SJCRH30 (cell line): ENCODE data around the gene CRYAA. TPM values are rescaled to one million over a fixed set of nuclear protein-coding genes. Genes with fewer than 3 reads are reported as not detected.

Experiments
- DNase-seq, 2 experiments: peaks; one replicate each; pipeline ENCODE4 v3.0.0-alpha.2; 2015 to 2020
- H3K27ac ChIP-seq: fragments of 250-450 bp; sonication (Bioruptor Pico); 2 replicates; pipeline ENCODE4 v1.5.1; 2020; ENCODE audit warnings: mild to moderate bottlenecking, moderate library complexity
- H3K27me3 ChIP-seq: fragments of 250-450 bp; sonication (Bioruptor Pico); 2 replicates; pipeline ENCODE4 v1.5.1; 2020; ENCODE audit warnings: mild to moderate bottlenecking, moderate library complexity
- H3K36me3 ChIP-seq: fragments of 250-450 bp; sonication (Bioruptor Pico); 2 replicates; pipeline ENCODE4 v1.5.1; 2020; ENCODE audit warnings: mild to moderate bottlenecking, moderate library complexity
- H3K4me1 ChIP-seq: fragments of 250-450 bp; sonication (Bioruptor Pico); 2 replicates; pipeline ENCODE4 v1.5.1; 2020; ENCODE audit warnings: mild to moderate bottlenecking, moderate library complexity
- H3K4me3 ChIP-seq: fragments of 250-450 bp; sonication (Bioruptor Pico); 2 replicates; pipeline ENCODE4 v1.5.1; 2020; ENCODE audit warnings: mild to moderate bottlenecking, moderate library complexity
- H3K9me3 ChIP-seq: fragments of 250-450 bp; sonication (Bioruptor Pico); replicated peaks from 2 replicates; pipeline ENCODE4 v1.5.1; 2020; ENCODE audit warnings: mild to moderate bottlenecking, moderate library complexity
- total RNA-seq: library from RNA; depleted of rRNA; stranded (reverse); fragments of >200 nt; shearing (Covaris generic); gene quantifications from 2 replicates; pipeline ENCODE4 v1.2.3, GENCODE V29; 2014

CRYAA gene
- total RNA-seq, 1 experiment from 2014 or later, result not detected

- peaks cover 15% of the 10 kb centered on the region for H3K4me1 ChIP-seq
- no peaks in the 10 kb centered on the region for H3K36me3 ChIP-seq
- H3K27ac ChIP-seq, result no peak overlapping the region
- no peaks in the 10 kb centered on the region for H3K9me3 ChIP-seq
- H3K27me3 ChIP-seq, result no peaks in the 10 kb centered on the region
- DNase-seq, result no peak
- no peak overlapping the region for H3K4me3 ChIP-seq
Observed at GRCh38 chr21:43190544-43190943, 21.7 kb downstream of the CRYAA start.

GRCh38 chr21:43190951-43191350, 22.1 kb downstream of the CRYAA start:
- Histone ChIP-seq H3K4me1 (peaks cover 15% of the 10 kb centered on the region), H3K9me3 (no peaks in the 10 kb centered on the region), H3K36me3 (no peaks in the 10 kb centered on the region), H3K4me3 (no peak overlapping the region), H3K27ac (no peak overlapping the region), H3K27me3 (no peaks in the 10 kb centered on the region)
- DNase-seq, result no peak

- no peaks in the 10 kb centered on the region for H3K27me3 ChIP-seq
- H3K4me3 ChIP-seq, result no peak overlapping the region
- H3K36me3 ChIP-seq, result no peaks in the 10 kb centered on the region
- H3K27ac ChIP-seq, result no peak overlapping the region
- no peaks in the 10 kb centered on the region for H3K9me3 ChIP-seq
- no peak for DNase-seq
- H3K4me1 ChIP-seq, result peaks cover 15% of the 10 kb centered on the region
Observed at GRCh38 chr21:43191521-43191920, 22.7 kb downstream of the CRYAA start.

GRCh38 chr21:43191971-43192370, 23.2 kb downstream of the CRYAA start:
- Histone ChIP-seq H3K4me1 (peaks cover 15% of the 10 kb centered on the region), H3K27ac (no peak overlapping the region), H3K9me3 (no peaks in the 10 kb centered on the region), H3K4me3 (no peak overlapping the region), H3K27me3 (no peaks in the 10 kb centered on the region), H3K36me3 (no peaks in the 10 kb centered on the region)
- DNase-seq, result no peak

GRCh38 chr21:43192501-43193081, 23.8 kb downstream of the CRYAA start:
- DNase-seq, result no peak
- no peaks in the 10 kb centered on the region; the same call in 1 of the 2 replicates for H3K9me3 ChIP-seq

GRCh38 chr21:43193088-43193650, 24.4 kb downstream of the CRYAA start:
- no peak for DNase-seq

More at GRCh38 chr21:43192501-43193081, 23.8 kb downstream of the CRYAA start:
- no peak overlapping the region for H3K27ac ChIP-seq
- H3K27me3 ChIP-seq, result no peaks in the 10 kb centered on the region
- peaks cover 15% of the 10 kb centered on the region for H3K4me1 ChIP-seq
- no peaks in the 10 kb centered on the region for H3K36me3 ChIP-seq
- no peak overlapping the region for H3K4me3 ChIP-seq

GRCh38 chr21:43193651-43194302, 25.0 kb downstream of the CRYAA start:
- Histone ChIP-seq H3K4me3 (no peak overlapping the region), H3K27ac (no peak overlapping the region), H3K4me1 (peaks cover 15% of the 10 kb centered on the region), H3K9me3 (peaks cover 5% of the 10 kb centered on the region), H3K27me3 (no peaks in the 10 kb centered on the region), H3K36me3 (no peaks in the 10 kb centered on the region)
- peak; percentile 57 for DNase-seq

More at GRCh38 chr21:43193088-43193650, 24.4 kb downstream of the CRYAA start:
- Histone ChIP-seq H3K9me3 (peaks cover 3% of the 10 kb centered on the region), H3K27ac (no peak overlapping the region), H3K4me1 (peaks cover 15% of the 10 kb centered on the region), H3K27me3 (no peaks in the 10 kb centered on the region), H3K36me3 (no peaks in the 10 kb centered on the region), H3K4me3 (no peak overlapping the region)

GRCh38 chr21:43194303-43195120, 25.7 kb downstream of the CRYAA start:
- no peak overlapping the region for H3K4me3 ChIP-seq
- H3K27ac ChIP-seq, result no peak overlapping the region
- H3K4me1 ChIP-seq, result peaks cover 15% of the 10 kb centered on the region
- peaks cover 5% of the 10 kb centered on the region for H3K9me3 ChIP-seq
- no peaks in the 10 kb centered on the region for H3K36me3 ChIP-seq
- no peak for DNase-seq
- no peaks in the 10 kb centered on the region for H3K27me3 ChIP-seq

- DNase-seq, result peak; percentile 20 to 23
- H3K4me1 ChIP-seq, result peaks cover 15% of the 10 kb centered on the region
- no peaks in the 10 kb centered on the region for H3K36me3 ChIP-seq
- no peak overlapping the region for H3K4me3 ChIP-seq
- peaks cover 5% of the 10 kb centered on the region for H3K9me3 ChIP-seq
- no peak overlapping the region for H3K27ac ChIP-seq
- no peaks in the 10 kb centered on the region for H3K27me3 ChIP-seq
Observed at GRCh38 chr21:43195121-43196021, 26.6 kb downstream of the CRYAA start.

- H3K4me3 ChIP-seq, result no peak overlapping the region
- H3K27me3 ChIP-seq, result no peaks in the 10 kb centered on the region
Observed at GRCh38 chr21:43196826-43197225, 28.0 kb downstream of the CRYAA start.

GRCh38 chr21:43198376-43198775, 29.6 kb downstream of the CRYAA start:
- no peak overlapping the region for H3K27ac ChIP-seq

More at GRCh38 chr21:43196826-43197225, 28.0 kb downstream of the CRYAA start:
- peaks cover 12% of the 10 kb centered on the region for H3K9me3 ChIP-seq
- DNase-seq, result peak in 1 of 2 experiments; percentile 15
- no peaks in the 10 kb centered on the region for H3K36me3 ChIP-seq
- H3K27ac ChIP-seq, result no peak overlapping the region
- peaks cover 15% of the 10 kb centered on the region for H3K4me1 ChIP-seq

GRCh38 chr21:43201491-43201890, 32.7 kb downstream of the CRYAA start:
- H3K4me1 ChIP-seq, result no peaks in the 10 kb centered on the region
- no peaks in the 10 kb centered on the region for H3K27me3 ChIP-seq
- peaks cover 14% of the 10 kb centered on the region for H3K9me3 ChIP-seq
- no peaks in the 10 kb centered on the region for H3K36me3 ChIP-seq
- no peak for DNase-seq
- no peak overlapping the region for H3K4me3 ChIP-seq
- H3K27ac ChIP-seq, result no peak overlapping the region

More at GRCh38 chr21:43198376-43198775, 29.6 kb downstream of the CRYAA start:
- DNase-seq, result no peak
- H3K27me3 ChIP-seq, result no peaks in the 10 kb centered on the region
- H3K36me3 ChIP-seq, result no peaks in the 10 kb centered on the region
- H3K4me3 ChIP-seq, result no peak overlapping the region
- H3K9me3 ChIP-seq, result peaks cover 14% of the 10 kb centered on the region
- peaks cover 15% of the 10 kb centered on the region for H3K4me1 ChIP-seq

- Histone ChIP-seq H3K27ac (no peak overlapping the region), H3K4me1 (no peaks in the 10 kb centered on the region), H3K36me3 (no peaks in the 10 kb centered on the region), H3K27me3 (no peaks in the 10 kb centered on the region), H3K9me3 (peaks cover 9% of the 10 kb centered on the region), H3K4me3 (no peak overlapping the region)
- DNase-seq, result no peak
Observed at GRCh38 chr21:43203591-43203990, 34.8 kb downstream of the CRYAA start.

- H3K36me3 ChIP-seq, result no peaks in the 10 kb centered on the region
- no peak overlapping the region for H3K27ac ChIP-seq
- H3K27me3 ChIP-seq, result no peaks in the 10 kb centered on the region
- no peak for DNase-seq
- H3K4me3 ChIP-seq, result no peak overlapping the region
- no peaks in the 10 kb centered on the region for H3K4me1 ChIP-seq
- H3K9me3 ChIP-seq, result peaks cover 9% of the 10 kb centered on the region
Observed at GRCh38 chr21:43204638-43205037, 35.8 kb downstream of the CRYAA start.
